ENCODE measurements around the gene GALNTL6. TPM values are rescaled to one million over a fixed set of nuclear protein-coding genes. Genes with fewer than 3 reads are reported as not detected.

GALNTL6 gene
- total RNA-seq, 1 donor from 2014 or later: not detected

- DNase-seq: no peak
These were observed 196.4 kb downstream of the GALNTL6 start for GRCh38 chr4:172009446-172010230.

- no peak for DNase-seq
These were observed 198.0 kb downstream of the GALNTL6 start for GRCh38 chr4:172011196-172011595.

GRCh38 chr4:172018358-172018757, 205.2 kb downstream of the GALNTL6 start:
- DNase-seq: no peak

- no peak for DNase-seq
These were observed 222.4 kb downstream of the GALNTL6 start for GRCh38 chr4:172035562-172035961.

- DNase-seq: no peak
These were observed 227.6 kb downstream of the GALNTL6 start for GRCh38 chr4:172040766-172041165.

GRCh38 chr4:172042714-172043114, 229.5 kb downstream of the GALNTL6 start:
- no peak for DNase-seq

- DNase-seq: no peak
These were observed 232.8 kb downstream of the GALNTL6 start for GRCh38 chr4:172045981-172046380.

GRCh38 chr4:172048666-172049065, 235.5 kb downstream of the GALNTL6 start:
- DNase-seq: no peak

- DNase-seq: no peak
These were observed 237.7 kb downstream of the GALNTL6 start for GRCh38 chr4:172050911-172051310.

- DNase-seq: no peak
These were observed 241.8 kb downstream of the GALNTL6 start for GRCh38 chr4:172055046-172055445.

- DNase-seq: no peak
These were observed 242.3 kb downstream of the GALNTL6 start for GRCh38 chr4:172055498-172055897.

GRCh38 chr4:172061204-172061603, 248.0 kb downstream of the GALNTL6 start:
- no peak for DNase-seq

GRCh38 chr4:172068506-172068905, 255.3 kb downstream of the GALNTL6 start:
- no peak for DNase-seq

- DNase-seq: no peak
These were observed 260.4 kb downstream of the GALNTL6 start for GRCh38 chr4:172073590-172073989.

- DNase-seq: no peak
These were observed 270.1 kb downstream of the GALNTL6 start for GRCh38 chr4:172083272-172083671.

GRCh38 chr4:172088556-172088955, 275.4 kb downstream of the GALNTL6 start:
- DNase-seq: no peak

- no peak for DNase-seq
These were observed 282.0 kb downstream of the GALNTL6 start for GRCh38 chr4:172095161-172095560.

- DNase-seq: no peak
These were observed 283.6 kb downstream of the GALNTL6 start for GRCh38 chr4:172096786-172097185.

GRCh38 chr4:172099376-172099775, 286.2 kb downstream of the GALNTL6 start:
- DNase-seq: no peak

- no peak for DNase-seq
These were observed 290.3 kb downstream of the GALNTL6 start for GRCh38 chr4:172103456-172103855.

- DNase-seq: no peak
These were observed 291.3 kb downstream of the GALNTL6 start for GRCh38 chr4:172104539-172104938.

GRCh38 chr4:172105918-172106317, 292.7 kb downstream of the GALNTL6 start:
- no peak for DNase-seq

GRCh38 chr4:172109466-172109865, 296.3 kb downstream of the GALNTL6 start:
- DNase-seq: no peak

- DNase-seq: no peak
These were observed 311.6 kb downstream of the GALNTL6 start for GRCh38 chr4:172124656-172125308.

All from dermis blood vessel endothelial cell (primary cell).